Epithelial cell of esophagus (primary cell): Measurements from ENCODE around the gene PRKG1.

Experiments used
- DNase-seq: peaks from one replicate; pipeline ENCODE4 v3.0.0; 2010; ENCODE audit warnings: low read depth
- H3K4me3 ChIP-seq: 2 replicates; pipeline ENCODE4 v1.5.1; 2011; ENCODE audit warnings: mild to moderate bottlenecking, low read length, control low read depth
- TF ChIP-seq, protein P1 (sequence below): IDR thresholded peaks from 2 replicates; pipeline ENCODE4 v1.5.1; 2011; ENCODE audit warnings: low read depth, mild to moderate bottlenecking, low read length, control low read depth, inconsistent platforms; ENCODE audit not compliant: insufficient read depth; ENCODE audit errors: missing control alignments

PRKG1 gene

DNA sequence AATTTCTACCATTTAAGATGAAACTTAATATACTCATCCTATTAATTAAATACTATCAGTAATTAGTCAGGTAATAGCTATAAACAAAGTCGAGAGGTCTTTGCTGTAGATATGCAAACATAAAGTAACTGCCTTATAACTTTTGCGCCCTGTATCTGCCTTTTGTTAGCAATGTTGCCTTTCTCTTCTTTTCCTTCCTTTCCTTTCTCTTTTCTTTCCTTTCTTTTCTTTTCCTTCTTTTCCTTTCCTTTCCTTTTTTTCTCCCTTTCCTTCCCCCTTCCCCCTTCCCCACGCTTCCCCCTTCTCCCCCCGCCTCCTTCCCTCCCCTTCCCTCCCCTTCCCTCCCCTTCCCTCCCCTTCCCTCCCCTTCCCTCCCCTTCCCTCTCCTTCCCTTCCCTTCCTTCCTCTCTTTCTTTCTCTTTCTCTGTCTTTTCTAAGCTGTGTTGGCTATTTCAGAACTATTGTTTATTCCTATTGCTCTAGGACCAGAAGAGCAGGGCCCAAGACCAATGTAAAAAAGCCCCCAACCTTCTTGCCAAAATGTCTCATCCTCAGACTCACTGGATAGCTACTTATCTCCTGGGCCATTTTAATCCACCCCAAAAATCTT is 1174.5 kb downstream of the PRKG1 start:
- DNase-seq, result no peak
- H3K4me3 ChIP-seq, result no peak overlapping the region
- TF ChIP-seq, protein P1, sequence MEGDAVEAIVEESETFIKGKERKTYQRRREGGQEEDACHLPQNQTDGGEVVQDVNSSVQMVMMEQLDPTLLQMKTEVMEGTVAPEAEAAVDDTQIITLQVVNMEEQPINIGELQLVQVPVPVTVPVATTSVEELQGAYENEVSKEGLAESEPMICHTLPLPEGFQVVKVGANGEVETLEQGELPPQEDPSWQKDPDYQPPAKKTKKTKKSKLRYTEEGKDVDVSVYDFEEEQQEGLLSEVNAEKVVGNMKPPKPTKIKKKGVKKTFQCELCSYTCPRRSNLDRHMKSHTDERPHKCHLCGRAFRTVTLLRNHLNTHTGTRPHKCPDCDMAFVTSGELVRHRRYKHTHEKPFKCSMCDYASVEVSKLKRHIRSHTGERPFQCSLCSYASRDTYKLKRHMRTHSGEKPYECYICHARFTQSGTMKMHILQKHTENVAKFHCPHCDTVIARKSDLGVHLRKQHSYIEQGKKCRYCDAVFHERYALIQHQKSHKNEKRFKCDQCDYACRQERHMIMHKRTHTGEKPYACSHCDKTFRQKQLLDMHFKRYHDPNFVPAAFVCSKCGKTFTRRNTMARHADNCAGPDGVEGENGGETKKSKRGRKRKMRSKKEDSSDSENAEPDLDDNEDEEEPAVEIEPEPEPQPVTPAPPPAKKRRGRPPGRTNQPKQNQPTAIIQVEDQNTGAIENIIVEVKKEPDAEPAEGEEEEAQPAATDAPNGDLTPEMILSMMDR, result no peak

DNA sequence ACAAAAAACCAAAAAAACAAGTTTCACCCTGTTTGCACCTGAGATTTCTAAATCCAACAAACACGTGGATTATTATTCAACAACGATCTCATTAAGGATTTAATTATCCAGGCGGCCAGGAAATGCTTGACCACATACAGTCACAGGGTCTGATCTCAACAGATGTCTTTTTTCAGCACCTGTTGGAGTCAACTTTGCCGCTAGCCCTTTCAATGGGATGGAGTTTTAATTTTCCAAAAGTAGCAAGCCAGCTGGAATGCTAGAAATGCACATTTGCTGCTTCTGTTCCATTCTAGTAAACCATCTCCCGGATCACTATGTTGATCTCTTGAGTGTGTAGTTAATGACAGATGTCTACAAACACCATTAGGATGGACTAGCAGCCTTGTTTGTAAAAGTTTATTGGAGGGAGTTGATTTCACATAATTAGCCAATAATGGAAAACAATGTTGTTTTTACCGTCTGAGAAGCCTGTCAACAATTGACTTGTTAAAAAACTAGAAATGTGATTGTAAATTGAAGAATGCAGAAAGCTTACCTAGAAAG is 1175.6 kb downstream of the PRKG1 start:
- H3K4me3 ChIP-seq, result no peak overlapping the region
- TF ChIP-seq, protein P1, result no peak

DNA sequence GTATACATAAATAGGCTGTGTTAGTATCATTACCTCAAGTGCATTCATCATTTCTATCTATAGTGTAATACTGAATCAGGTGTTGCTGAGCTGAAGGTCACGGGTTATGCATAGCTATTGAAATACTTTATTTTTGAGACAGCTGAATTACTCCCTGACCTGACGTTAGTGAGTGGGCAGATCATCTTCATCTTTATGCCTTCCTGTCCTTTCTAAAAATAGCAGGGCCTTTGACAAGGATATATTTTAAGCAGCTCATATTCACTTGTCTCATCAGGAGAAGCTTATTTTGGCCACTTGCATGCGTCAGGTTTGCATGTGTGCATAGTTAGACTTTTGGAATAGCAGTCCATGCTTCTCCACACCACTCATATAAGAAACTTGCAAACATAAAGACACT is 1176.2 kb downstream of the PRKG1 start:
- TF ChIP-seq, protein P1, result no peak
- no peak for DNase-seq
- H3K4me3 ChIP-seq, result no peak overlapping the region

More for the DNA sequence above, 1175.6 kb downstream of the PRKG1 start:
- DNase-seq, result no peak

DNA sequence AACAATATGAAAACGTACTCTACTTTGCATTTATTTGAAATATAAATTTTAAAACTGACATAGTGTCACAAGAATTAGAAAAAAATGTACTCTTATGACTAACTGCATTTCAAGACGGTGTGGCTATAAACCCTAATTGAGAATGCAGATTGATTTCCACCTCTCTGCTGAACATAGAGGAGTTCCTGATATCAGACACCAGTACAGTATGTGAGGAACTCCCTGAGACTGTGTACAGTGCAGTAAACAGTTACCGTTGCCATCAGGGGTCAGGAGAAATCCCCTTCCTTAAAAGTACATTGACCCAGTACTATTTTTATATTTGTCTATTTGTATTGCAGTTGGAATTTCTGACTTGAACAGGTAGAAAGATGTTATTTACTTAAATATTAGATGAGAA is 1178.0 kb downstream of the PRKG1 start:
- no peak for DNase-seq
- TF ChIP-seq, protein P1, result no peak
- H3K4me3 ChIP-seq, result no peak overlapping the region

DNA sequence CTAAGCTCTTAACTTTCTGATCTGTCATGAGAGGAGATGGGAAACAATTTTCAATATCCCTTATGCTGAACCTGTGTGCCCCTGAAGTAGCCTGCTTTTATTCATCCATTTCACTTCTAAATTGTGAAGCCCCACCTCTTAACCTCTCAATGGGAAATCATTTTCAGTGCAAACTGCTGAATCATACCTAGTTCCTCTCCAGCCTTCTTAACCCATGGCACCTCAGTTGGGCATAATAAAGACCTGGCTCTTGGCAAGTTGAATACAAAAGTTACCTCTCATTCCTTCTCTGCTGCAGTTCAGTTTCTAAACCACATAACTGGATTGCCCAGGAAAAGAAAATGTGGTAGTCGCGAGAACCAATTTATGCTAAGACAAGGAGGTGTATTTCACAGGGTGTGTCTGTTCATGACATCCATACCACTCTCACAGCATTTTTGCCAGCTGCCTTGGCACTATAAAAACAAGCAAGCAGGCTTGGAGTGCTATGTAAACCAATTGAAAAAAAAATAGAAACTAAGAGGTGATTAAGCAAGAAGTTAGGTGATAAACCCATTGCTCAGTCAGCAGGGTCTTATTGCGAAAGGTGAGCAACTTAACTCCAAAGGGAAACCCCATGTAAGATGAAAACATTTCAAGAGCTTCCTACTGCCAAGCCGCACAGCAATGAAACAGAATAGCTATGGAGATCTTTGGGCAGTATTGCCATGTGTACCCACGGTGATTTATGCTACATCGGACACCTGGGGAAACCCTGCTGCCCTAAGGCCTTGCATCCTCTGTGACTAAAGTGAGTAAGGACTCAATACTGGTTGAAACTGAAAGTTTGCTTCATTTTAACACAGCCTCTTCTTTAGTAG is 1182.8 kb downstream of the PRKG1 start:
- H3K4me3 ChIP-seq, result no peak overlapping the region
- no peak for DNase-seq
- TF ChIP-seq, protein P1, result no peak

DNA sequence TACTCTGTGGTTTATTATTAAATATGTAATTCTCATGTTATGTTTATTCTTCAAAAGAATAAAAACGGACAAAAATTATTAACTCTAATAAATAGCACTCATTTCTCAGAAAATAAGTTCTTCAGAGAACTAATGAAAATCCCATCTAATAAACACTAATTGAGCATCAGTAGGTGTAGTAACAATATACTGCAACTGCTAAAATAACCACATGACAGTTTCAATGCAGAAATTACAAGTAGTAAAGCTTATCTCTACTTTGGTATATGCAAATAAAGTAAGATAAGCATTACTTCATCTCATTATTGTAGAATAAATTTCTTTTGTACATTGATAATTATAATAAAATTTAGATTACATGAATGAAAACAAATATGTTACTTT is 1183.4 kb downstream of the PRKG1 start:
- H3K4me3 ChIP-seq, result no peak overlapping the region
- TF ChIP-seq, protein P1, result no peak
- DNase-seq, result no peak
